ENCODE data around the gene SETD1A. TPM values are rescaled to one million over a fixed set of nuclear protein-coding genes. Genes with fewer than 3 reads are reported as not detected.

Gene SETD1A
- total and polyA plus RNA-seq, 9 of the 15 experiments (the other 6 are each of a cell fraction or from before 2014, with no cell fraction given) = 0.08 to 36.0 (median 4.2) TPM

DNA sequence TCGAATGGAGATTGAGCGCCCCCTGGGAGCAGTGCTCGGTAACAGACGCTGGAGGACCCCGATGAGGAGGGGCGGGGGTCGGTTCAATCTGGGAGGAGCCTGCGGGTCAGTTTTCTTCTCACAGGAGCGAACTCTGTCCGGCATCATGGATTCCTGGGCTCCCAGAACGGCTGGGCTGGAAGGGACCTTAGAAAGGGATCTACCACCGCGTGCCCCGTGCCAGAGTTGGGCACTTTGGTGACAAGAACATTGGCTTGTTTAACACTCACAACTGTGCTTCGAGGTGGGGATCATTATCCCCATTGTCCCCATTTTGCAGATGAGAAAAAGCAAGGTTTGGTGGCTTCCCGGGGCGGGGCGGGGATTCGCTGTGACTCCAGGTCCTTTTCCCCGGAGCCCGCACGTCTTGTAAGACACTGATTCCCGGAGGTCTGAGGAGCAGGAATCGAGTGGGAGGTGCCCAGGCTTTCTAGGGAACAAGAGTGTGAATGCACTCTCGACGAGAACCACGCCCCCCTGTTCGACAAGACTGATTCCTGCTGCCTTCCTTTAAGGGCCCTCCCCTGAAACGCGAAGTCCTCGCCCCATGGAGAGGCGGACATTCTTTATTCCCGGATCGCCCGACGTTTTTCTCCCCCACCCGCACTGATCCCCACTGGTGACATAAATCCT lies 35.7 kb upstream of the SETD1A start (continued):
- TF ChIP-seq TCF7L2 (IDR thresholded peaks at IDR 0.05; ENCODE audit: low read depth, low read length) (no peak), TEAD2 (tag; IDR thresholded peaks at IDR 0.05) (no peak), HLTF (IDR thresholded peaks at IDR 0.05) (no peak), NFIX (CRISPR knock-in tag; IDR thresholded peaks at IDR 0.05; ENCODE audit: low read depth) (no peak), EHMT2 (IDR thresholded peaks at IDR 0.05) (no peak), EZH2 (IDR thresholded peaks at IDR 0.05; ENCODE audit: borderline replicate concordance, low read depth, low read length) (no peak), GATA2 (CRISPR knock-in tag; IDR thresholded peaks at IDR 0.05) (no peak), ZNF764 (CRISPR knock-in tag; IDR thresholded peaks at IDR 0.05; ENCODE audit: low read depth) (no peak), ZNF146 (CRISPR knock-in tag; IDR thresholded peaks at IDR 0.05; ENCODE audit: unreplicated experiment) (no peak), ARNT (IDR thresholded peaks at IDR 0.05) (0 out of 4 replicates have a peak, but pooled peaks of 1 of the 2 experiments have one; percentile 9), ZC3H4 (CRISPR knock-in tag; IDR thresholded peaks at IDR 0.05; ENCODE audit: borderline replicate concordance) (no peak), ZNF584 (CRISPR knock-in tag; IDR thresholded peaks at IDR 0.05; ENCODE audit: low read depth) (no peak), L3MBTL2 (IDR thresholded peaks at IDR 0.05) (peak; percentile 71; the same call in 1 of the 2 replicates), CBX3 (IDR thresholded peaks at IDR 0.05; ENCODE audit: borderline replicate concordance in 1 of 2, low read length in 2 of 2) (no peak), RFX7 (CRISPR knock-in tag; IDR thresholded peaks at IDR 0.05) (no peak), SETDB1 (IDR thresholded peaks at IDR 0.05; ENCODE audit: low read length) (no peak), RHOXF2B (CRISPR knock-in tag; conservative IDR thresholded peaks at IDR 0.05) (no peak), ZNF140 (CRISPR knock-in tag; IDR thresholded peaks at IDR 0.05) (no peak)
- TF ChIP-seq, protein P1, sequence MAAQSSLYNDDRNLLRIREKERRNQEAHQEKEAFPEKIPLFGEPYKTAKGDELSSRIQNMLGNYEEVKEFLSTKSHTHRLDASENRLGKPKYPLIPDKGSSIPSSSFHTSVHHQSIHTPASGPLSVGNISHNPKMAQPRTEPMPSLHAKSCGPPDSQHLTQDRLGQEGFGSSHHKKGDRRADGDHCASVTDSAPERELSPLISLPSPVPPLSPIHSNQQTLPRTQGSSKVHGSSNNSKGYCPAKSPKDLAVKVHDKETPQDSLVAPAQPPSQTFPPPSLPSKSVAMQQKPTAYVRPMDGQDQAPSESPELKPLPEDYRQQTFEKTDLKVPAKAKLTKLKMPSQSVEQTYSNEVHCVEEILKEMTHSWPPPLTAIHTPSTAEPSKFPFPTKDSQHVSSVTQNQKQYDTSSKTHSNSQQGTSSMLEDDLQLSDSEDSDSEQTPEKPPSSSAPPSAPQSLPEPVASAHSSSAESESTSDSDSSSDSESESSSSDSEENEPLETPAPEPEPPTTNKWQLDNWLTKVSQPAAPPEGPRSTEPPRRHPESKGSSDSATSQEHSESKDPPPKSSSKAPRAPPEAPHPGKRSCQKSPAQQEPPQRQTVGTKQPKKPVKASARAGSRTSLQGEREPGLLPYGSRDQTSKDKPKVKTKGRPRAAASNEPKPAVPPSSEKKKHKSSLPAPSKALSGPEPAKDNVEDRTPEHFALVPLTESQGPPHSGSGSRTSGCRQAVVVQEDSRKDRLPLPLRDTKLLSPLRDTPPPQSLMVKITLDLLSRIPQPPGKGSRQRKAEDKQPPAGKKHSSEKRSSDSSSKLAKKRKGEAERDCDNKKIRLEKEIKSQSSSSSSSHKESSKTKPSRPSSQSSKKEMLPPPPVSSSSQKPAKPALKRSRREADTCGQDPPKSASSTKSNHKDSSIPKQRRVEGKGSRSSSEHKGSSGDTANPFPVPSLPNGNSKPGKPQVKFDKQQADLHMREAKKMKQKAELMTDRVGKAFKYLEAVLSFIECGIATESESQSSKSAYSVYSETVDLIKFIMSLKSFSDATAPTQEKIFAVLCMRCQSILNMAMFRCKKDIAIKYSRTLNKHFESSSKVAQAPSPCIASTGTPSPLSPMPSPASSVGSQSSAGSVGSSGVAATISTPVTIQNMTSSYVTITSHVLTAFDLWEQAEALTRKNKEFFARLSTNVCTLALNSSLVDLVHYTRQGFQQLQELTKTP (IDR thresholded peaks at IDR 0.05; ENCODE audit: low read depth in 1 of 2, partially characterized antibody in 2 of 2) = peak in 1 of 2 experiments; percentile 36
- TF ChIP-seq, protein P2, sequence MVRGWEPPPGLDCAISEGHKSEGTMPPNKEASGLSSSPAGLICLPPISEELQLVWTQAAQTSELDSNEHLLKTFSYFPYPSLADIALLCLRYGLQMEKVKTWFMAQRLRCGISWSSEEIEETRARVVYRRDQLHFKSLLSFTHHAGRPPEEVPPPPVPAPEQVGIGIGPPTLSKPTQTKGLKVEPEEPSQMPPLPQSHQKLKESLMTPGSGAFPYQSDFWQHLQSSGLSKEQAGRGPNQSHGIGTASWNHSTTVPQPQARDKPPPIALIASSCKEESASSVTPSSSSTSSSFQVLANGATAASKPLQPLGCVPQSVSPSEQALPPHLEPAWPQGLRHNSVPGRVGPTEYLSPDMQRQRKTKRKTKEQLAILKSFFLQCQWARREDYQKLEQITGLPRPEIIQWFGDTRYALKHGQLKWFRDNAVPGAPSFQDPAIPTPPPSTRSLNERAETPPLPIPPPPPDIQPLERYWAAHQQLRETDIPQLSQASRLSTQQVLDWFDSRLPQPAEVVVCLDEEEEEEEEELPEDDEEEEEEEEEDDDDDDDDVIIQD (CRISPR knock-in tag; IDR thresholded peaks at IDR 0.05) = no peak
- TF ChIP-seq, protein P3, sequence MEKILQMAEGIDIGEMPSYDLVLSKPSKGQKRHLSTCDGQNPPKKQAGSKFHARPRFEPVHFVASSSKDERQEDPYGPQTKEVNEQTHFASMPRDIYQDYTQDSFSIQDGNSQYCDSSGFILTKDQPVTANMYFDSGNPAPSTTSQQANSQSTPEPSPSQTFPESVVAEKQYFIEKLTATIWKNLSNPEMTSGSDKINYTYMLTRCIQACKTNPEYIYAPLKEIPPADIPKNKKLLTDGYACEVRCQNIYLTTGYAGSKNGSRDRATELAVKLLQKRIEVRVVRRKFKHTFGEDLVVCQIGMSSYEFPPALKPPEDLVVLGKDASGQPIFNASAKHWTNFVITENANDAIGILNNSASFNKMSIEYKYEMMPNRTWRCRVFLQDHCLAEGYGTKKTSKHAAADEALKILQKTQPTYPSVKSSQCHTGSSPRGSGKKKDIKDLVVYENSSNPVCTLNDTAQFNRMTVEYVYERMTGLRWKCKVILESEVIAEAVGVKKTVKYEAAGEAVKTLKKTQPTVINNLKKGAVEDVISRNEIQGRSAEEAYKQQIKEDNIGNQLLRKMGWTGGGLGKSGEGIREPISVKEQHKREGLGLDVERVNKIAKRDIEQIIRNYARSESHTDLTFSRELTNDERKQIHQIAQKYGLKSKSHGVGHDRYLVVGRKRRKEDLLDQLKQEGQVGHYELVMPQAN (IDR thresholded peaks at IDR 0.05; ENCODE audit: borderline replicate concordance) = peak; percentile 89; the same call in 1 of the 2 replicates
